Activated naive CD4-positive, alpha-beta T cell treated with anti-CD3 and anti-CD28 coated beads, Interleukin-2, amount 10 ng/mL, durations not matched to agents 7 days and 5 days (primary cell): ENCODE measurements around the gene NOL4L.
A peak's percentile ranks its signal among the peaks of the same experiment; 100 is the strongest.
"Not testable (repeated sequence)": the region's sequence is repeated elsewhere in the genome, so short reads cannot be mapped to it uniquely, and the experiment has no call there.

Experiments
- CTCF ChIA-PET: fragments of 350-600 bp; sonication (Branson Sonifier 250); formaldehyde crosslinking; loops from one replicate; lab custom pipeline; 2021; ENCODE audit warnings: antibody characterized with exemption; lab: Charles Lee
- DNase-seq: peaks from one replicate; pipeline ENCODE4 v3.0.0-alpha.2; 2020
- H3K27ac Mint-ChIP-seq: one replicate; pipeline ENCODE4 v1.8.0; 2021; ENCODE audit warnings: mild to moderate bottlenecking, moderate library complexity, mixed read lengths
- H3K27me3 Mint-ChIP-seq: one replicate; pipeline ENCODE4 v1.8.0; 2021; ENCODE audit warnings: mild to moderate bottlenecking, mixed read lengths
- H3K36me3 Mint-ChIP-seq: one replicate; pipeline ENCODE4 v1.8.0; 2021; ENCODE audit warnings: mixed read lengths
- H3K4me1 Mint-ChIP-seq: one replicate; pipeline ENCODE4 v1.8.0; 2021; ENCODE audit warnings: mixed read lengths
- H3K4me3 Mint-ChIP-seq: one replicate; pipeline ENCODE4 v1.8.0; 2021; ENCODE audit warnings: mild to moderate bottlenecking, moderate library complexity, mixed read lengths
- H3K9me3 Mint-ChIP-seq: one replicate; pipeline ENCODE4 v1.8.0; 2021; ENCODE audit warnings: mixed read lengths

NOL4L gene

GRCh38 chr20:32421290-32421689 lies 163.8 kb downstream of the NOL4L start:
- H3K27me3 Mint-ChIP-seq = no peaks in the 10 kb centered on the region
- peaks cover 12% of the 10 kb centered on the region for H3K36me3 Mint-ChIP-seq
- no peaks in the 10 kb centered on the region for H3K4me1 Mint-ChIP-seq
- H3K4me3 Mint-ChIP-seq = no peak overlapping the region
- CTCF ChIA-PET = interaction anchor here (0.7 to 0.8 kb wide), 2 partner anchors 16 to 118 kb away, joined by 3 read pairs; no protein-coding TSS in a partner anchor
- H3K27ac Mint-ChIP-seq = no peak overlapping the region
- no peak for DNase-seq
- no peaks in the 10 kb centered on the region for H3K9me3 Mint-ChIP-seq

GRCh38 chr20:32418376-32418775 lies 166.8 kb downstream of the NOL4L start:
- no peaks in the 10 kb centered on the region for H3K27me3 Mint-ChIP-seq
- no peak overlapping the region for H3K4me3 Mint-ChIP-seq
- peaks cover 17% of the 10 kb centered on the region for H3K36me3 Mint-ChIP-seq
- no peaks in the 10 kb centered on the region for H3K9me3 Mint-ChIP-seq
- H3K4me1 Mint-ChIP-seq = peaks cover 18% of the 10 kb centered on the region
- no peak overlapping the region for H3K27ac Mint-ChIP-seq
- CTCF ChIA-PET = no interaction called here
- DNase-seq = no peak

GRCh38 chr20:32416206-32416605 lies 168.9 kb downstream of the NOL4L start:
- Mint-ChIP-seq H3K4me1 (peaks cover 32% of the 10 kb centered on the region), H3K27me3 (no peaks in the 10 kb centered on the region), H3K36me3 (peaks cover 24% of the 10 kb centered on the region), H3K27ac (no peak overlapping the region), H3K4me3 (no peak overlapping the region), H3K9me3 (no peaks in the 10 kb centered on the region)
- no peak for DNase-seq
- CTCF ChIA-PET = interaction anchor here (0.9 kb wide), 1 partner anchor 15 kb away, joined by 3 read pairs; no protein-coding TSS in a partner anchor

- H3K4me1 Mint-ChIP-seq = peaks cover 32% of the 10 kb centered on the region
- no peaks in the 10 kb centered on the region for H3K9me3 Mint-ChIP-seq
- CTCF ChIA-PET = interaction anchor here (0.9 kb wide), 1 partner anchor 16 kb away, joined by 3 read pairs; no protein-coding TSS in a partner anchor
- H3K27ac Mint-ChIP-seq = no peak overlapping the region
- H3K27me3 Mint-ChIP-seq = no peaks in the 10 kb centered on the region
- no peak for DNase-seq
- no peak overlapping the region for H3K4me3 Mint-ChIP-seq
- peaks cover 22% of the 10 kb centered on the region for H3K36me3 Mint-ChIP-seq
Observed at GRCh38 chr20:32415494-32415893, 169.6 kb downstream of the NOL4L start.

GRCh38 chr20:32411955-32412706 lies 173.0 kb downstream of the NOL4L start:
- Mint-ChIP-seq H3K4me1 (peaks cover 49% of the 10 kb centered on the region), H3K27me3 (no peaks in the 10 kb centered on the region), H3K36me3 (peaks cover 26% of the 10 kb centered on the region), H3K27ac (no peak overlapping the region), H3K9me3 (no peaks in the 10 kb centered on the region), H3K4me3 (no peak overlapping the region)
- CTCF ChIA-PET = interaction anchor here (0.6 kb wide), 1 partner anchor 120 kb away, joined by 3 read pairs; no protein-coding TSS in a partner anchor
- DNase-seq = no peak

GRCh38 chr20:32407131-32407750 lies 177.9 kb downstream of the NOL4L start:
- CTCF ChIA-PET, H3K27me3 Mint-ChIP-seq, H3K9me3 Mint-ChIP-seq: not testable (repeated sequence)
- Mint-ChIP-seq H3K4me3 (peak overlapping the region; percentile 3), H3K36me3 (peaks cover 24% of the 10 kb centered on the region), H3K4me1 (peaks cover 35% of the 10 kb centered on the region), H3K27ac (peak overlapping the region; percentile 82)
- peak; percentile 77 for DNase-seq

GRCh38 chr20:32406701-32407100 lies 178.4 kb downstream of the NOL4L start:
- Mint-ChIP-seq H3K27ac (peak overlapping the region; percentile 82), H3K27me3 (no peaks in the 10 kb centered on the region), H3K9me3 (no peaks in the 10 kb centered on the region), H3K36me3 (peaks cover 18% of the 10 kb centered on the region), H3K4me3 (no peak overlapping the region), H3K4me1 (peaks cover 30% of the 10 kb centered on the region)
- CTCF ChIA-PET = no interaction called here
- DNase-seq = no peak

GRCh38 chr20:32404017-32404416 lies 181.1 kb downstream of the NOL4L start:
- Mint-ChIP-seq H3K27ac (no peak overlapping the region), H3K27me3 (no peaks in the 10 kb centered on the region), H3K36me3 (peaks cover 34% of the 10 kb centered on the region), H3K4me1 (peaks cover 28% of the 10 kb centered on the region), H3K4me3 (no peak overlapping the region), H3K9me3 (no peaks in the 10 kb centered on the region)
- DNase-seq = no peak
- CTCF ChIA-PET = interaction anchor here (1.3 kb wide), 1 partner anchor 33 kb away, joined by 3 read pairs; no protein-coding TSS in a partner anchor

- no peak for DNase-seq
- H3K27ac Mint-ChIP-seq = no peak overlapping the region
- no peaks in the 10 kb centered on the region for H3K27me3 Mint-ChIP-seq
- CTCF ChIA-PET = no interaction called here
- no peak overlapping the region for H3K4me3 Mint-ChIP-seq
- peaks cover 39% of the 10 kb centered on the region for H3K36me3 Mint-ChIP-seq
- H3K4me1 Mint-ChIP-seq = peaks cover 12% of the 10 kb centered on the region
- no peaks in the 10 kb centered on the region for H3K9me3 Mint-ChIP-seq
Observed at GRCh38 chr20:32400476-32400875, 184.7 kb downstream of the NOL4L start.

- no peak for DNase-seq
- CTCF ChIA-PET = no interaction called here
- Mint-ChIP-seq H3K4me3 (no peak overlapping the region), H3K9me3 (peaks cover 2% of the 10 kb centered on the region), H3K36me3 (peaks cover 49% of the 10 kb centered on the region), H3K27ac (no peak overlapping the region), H3K27me3 (no peaks in the 10 kb centered on the region), H3K4me1 (peaks cover 19% of the 10 kb centered on the region)
Observed at GRCh38 chr20:32397567-32398084, 187.5 kb downstream of the NOL4L start.

- DNase-seq = no peak
- H3K4me1 Mint-ChIP-seq = peaks cover 19% of the 10 kb centered on the region
- CTCF ChIA-PET = no interaction called here
- H3K9me3 Mint-ChIP-seq = peaks cover 2% of the 10 kb centered on the region
- H3K4me3 Mint-ChIP-seq = no peak overlapping the region
- H3K27ac Mint-ChIP-seq = no peak overlapping the region
- no peaks in the 10 kb centered on the region for H3K27me3 Mint-ChIP-seq
- peaks cover 52% of the 10 kb centered on the region for H3K36me3 Mint-ChIP-seq
Observed at GRCh38 chr20:32396646-32397160, 188.4 kb downstream of the NOL4L start.

GRCh38 chr20:32395066-32395465 lies 190.1 kb downstream of the NOL4L start:
- Mint-ChIP-seq H3K9me3 (peaks cover 2% of the 10 kb centered on the region), H3K4me3 (no peak overlapping the region), H3K27me3 (no peaks in the 10 kb centered on the region), H3K36me3 (peaks cover 51% of the 10 kb centered on the region), H3K27ac (no peak overlapping the region), H3K4me1 (peaks cover 15% of the 10 kb centered on the region)
- CTCF ChIA-PET = no interaction called here
- no peak for DNase-seq
